Smooth muscle cell (in vitro differentiated cells): ENCODE data around the gene KEL. TPM values are rescaled to one million over a fixed set of nuclear protein-coding genes. Genes with fewer than 3 reads are reported as not detected.

Source experiments
- DNase-seq: peaks from one replicate; lab custom pipeline; 2025; ENCODE audit not compliant: unreplicated experiment; lab: John Stamatoyannopoulos, UW
- H2AFZ ChIP-seq: fragments of 200-600 bp; sonication (generic); 2 replicates; pipeline ENCODE4 v1.6.0; 2016; ENCODE audit warnings: antibody characterized with exemption, low read depth, mild to moderate bottlenecking
- H3F3A ChIP-seq: fragments of 200-600 bp; sonication (generic); 2 replicates; pipeline ENCODE4 v1.6.0; 2017; ENCODE audit warnings: antibody characterized with exemption, low read depth
- H3K27ac ChIP-seq: fragments of 200-600 bp; sonication (generic); 2 replicates; pipeline ENCODE4 v1.5.1; 2016; ENCODE audit warnings: low read depth, mild to moderate bottlenecking
- H3K27me3 ChIP-seq: fragments of 200-600 bp; sonication (generic); 2 replicates; pipeline ENCODE4 v1.6.1; 2016; ENCODE audit warnings: low read depth, mild to moderate bottlenecking
- H3K36me3 ChIP-seq: fragments of 200-600 bp; sonication (generic); 2 replicates; pipeline ENCODE4 v1.5.1; 2016; ENCODE audit warnings: low read depth
- H3K4me1 ChIP-seq: fragments of 200-600 bp; sonication (generic); 2 replicates; pipeline ENCODE4 v1.5.1; 2016; ENCODE audit warnings: low read depth
- H3K4me2 ChIP-seq: fragments of 200-600 bp; sonication (generic); 2 replicates; pipeline ENCODE4 v1.6.0; 2016; ENCODE audit warnings: mild to moderate bottlenecking
- H3K4me3 ChIP-seq: fragments of 200-600 bp; sonication (generic); 2 replicates; pipeline ENCODE4 v1.5.1; 2016; ENCODE audit warnings: mild to moderate bottlenecking
- H3K79me2 ChIP-seq: fragments of 200-600 bp; sonication (generic); 2 replicates; pipeline ENCODE4 v1.6.0; 2016; ENCODE audit warnings: low read depth, mild to moderate bottlenecking
- H3K9ac ChIP-seq: fragments of 200-600 bp; sonication (generic); 2 replicates; pipeline ENCODE4 v1.6.0; 2016; ENCODE audit warnings: low read depth
- H3K9me3 ChIP-seq: fragments of 200-600 bp; sonication (generic); replicated peaks from 2 replicates; pipeline ENCODE4 v1.5.1; 2016; ENCODE audit warnings: low read depth
- H4K20me1 ChIP-seq: fragments of 200-600 bp; sonication (generic); 2 replicates; pipeline ENCODE4 v1.6.0; 2016; ENCODE audit warnings: low read depth
- WGBS: methylation state at CpG from one replicate; pipeline ENCODE4 v1.1.7; 2016; ENCODE audit warnings: low lambda C conversion rate; 5-methylcytosine and 5-hydroxymethylcytosine counted together
- polyA plus RNA-seq: library from polyadenylated mRNA; unstranded; fragments of >200 nt; fragmentation: Nextera tagmentation; extraction: Ambion mirVana; gene quantifications from 2 replicates; pipeline ENCODE4 v1.2.1, GENCODE V29; 2016
- total RNA-seq: library from RNA; depleted of rRNA; stranded (reverse); fragments of >200 nt; gene quantifications from 2 replicates; pipeline ENCODE4 v1.2.3, GENCODE V29; 2014
- TF ChIP-seq, protein P1 (sequence below): fragments of 200-600 bp; sonication (generic); IDR thresholded peaks from 2 replicates; pipeline ENCODE4 v1.5.1; 2017; ENCODE audit warnings: borderline replicate concordance, mild to moderate bottlenecking, antibody characterized with exemption; ENCODE audit not compliant: insufficient read depth, poor library complexity, severe bottlenecking

The KEL gene
- total and polyA plus RNA-seq, 2 experiments from 2014 or later = 0.09 to 0.56 TPM

DNA sequence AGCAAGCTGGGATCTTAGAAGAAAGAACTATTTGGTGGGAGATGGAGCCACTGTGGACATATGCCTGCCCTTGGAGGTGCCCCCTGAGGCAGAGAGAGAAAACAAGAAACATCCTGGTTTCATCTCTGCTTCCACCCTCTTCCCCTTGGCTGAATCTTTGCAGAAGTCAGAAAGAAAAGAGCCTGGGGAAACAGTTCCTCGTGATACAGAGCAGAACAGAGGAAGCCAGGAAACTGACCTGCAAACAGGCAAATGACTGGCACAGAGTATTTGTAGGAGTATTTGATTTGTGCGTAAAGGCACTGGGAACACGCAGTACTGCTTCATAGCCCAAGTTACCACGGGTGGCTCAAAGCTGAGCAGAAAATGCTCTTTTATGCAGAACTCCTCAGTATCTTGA, 7.0 kb upstream of the KEL start:
- H3F3A ChIP-seq = no peaks in the 10 kb centered on the region
- H2AFZ ChIP-seq = no peak overlapping the region
- no peaks in the 10 kb centered on the region for H3K79me2 ChIP-seq
- no peak overlapping the region for H3K9ac ChIP-seq
- no peak overlapping the region for H3K4me3 ChIP-seq
- WGBS = 82% methylated on average over 4 of the region's 4 CpGs
- H3K4me1 ChIP-seq = no peaks in the 10 kb centered on the region
- TF ChIP-seq, protein P1, sequence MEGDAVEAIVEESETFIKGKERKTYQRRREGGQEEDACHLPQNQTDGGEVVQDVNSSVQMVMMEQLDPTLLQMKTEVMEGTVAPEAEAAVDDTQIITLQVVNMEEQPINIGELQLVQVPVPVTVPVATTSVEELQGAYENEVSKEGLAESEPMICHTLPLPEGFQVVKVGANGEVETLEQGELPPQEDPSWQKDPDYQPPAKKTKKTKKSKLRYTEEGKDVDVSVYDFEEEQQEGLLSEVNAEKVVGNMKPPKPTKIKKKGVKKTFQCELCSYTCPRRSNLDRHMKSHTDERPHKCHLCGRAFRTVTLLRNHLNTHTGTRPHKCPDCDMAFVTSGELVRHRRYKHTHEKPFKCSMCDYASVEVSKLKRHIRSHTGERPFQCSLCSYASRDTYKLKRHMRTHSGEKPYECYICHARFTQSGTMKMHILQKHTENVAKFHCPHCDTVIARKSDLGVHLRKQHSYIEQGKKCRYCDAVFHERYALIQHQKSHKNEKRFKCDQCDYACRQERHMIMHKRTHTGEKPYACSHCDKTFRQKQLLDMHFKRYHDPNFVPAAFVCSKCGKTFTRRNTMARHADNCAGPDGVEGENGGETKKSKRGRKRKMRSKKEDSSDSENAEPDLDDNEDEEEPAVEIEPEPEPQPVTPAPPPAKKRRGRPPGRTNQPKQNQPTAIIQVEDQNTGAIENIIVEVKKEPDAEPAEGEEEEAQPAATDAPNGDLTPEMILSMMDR = no peak
- no peaks in the 10 kb centered on the region for H3K9me3 ChIP-seq
- H3K27me3 ChIP-seq = no peaks in the 10 kb centered on the region
- no peaks in the 10 kb centered on the region for H3K36me3 ChIP-seq
- H4K20me1 ChIP-seq = no peaks in the 10 kb centered on the region
- no peak overlapping the region for H3K4me2 ChIP-seq
- DNase-seq = no peak
- no peak overlapping the region for H3K27ac ChIP-seq

DNA sequence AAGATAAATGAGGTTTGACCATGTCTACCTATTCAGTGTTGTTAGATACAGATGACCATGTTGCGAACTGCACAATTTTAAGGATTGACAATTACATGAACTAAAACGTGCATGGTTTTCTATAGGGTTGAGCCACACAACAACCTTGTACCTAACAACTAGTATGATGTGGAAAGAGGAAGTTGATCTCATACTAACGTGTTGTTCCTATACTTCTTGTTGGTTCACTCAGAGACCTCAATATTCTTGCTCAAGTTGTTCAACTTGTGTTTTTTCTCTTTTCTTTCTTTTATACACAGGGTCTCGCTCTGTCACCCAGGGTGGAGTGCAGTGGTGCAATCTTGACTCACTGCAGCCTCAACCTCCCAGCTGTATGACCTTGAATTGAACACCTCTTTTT, 6.1 kb upstream of the KEL start:
- H3K4me1 ChIP-seq = peaks cover under 1% of the 10 kb centered on the region
- no peak overlapping the region for H2AFZ ChIP-seq
- TF ChIP-seq, protein P1 = no peak
- no peak overlapping the region for H3K27ac ChIP-seq
- no peak overlapping the region for H3K4me3 ChIP-seq
- H3K36me3 ChIP-seq = no peaks in the 10 kb centered on the region
- no peak overlapping the region for H3K4me2 ChIP-seq
- H3F3A ChIP-seq = no peaks in the 10 kb centered on the region
- no peak for DNase-seq
- no peaks in the 10 kb centered on the region for H4K20me1 ChIP-seq
- WGBS = 96% methylated on average over 4 of the region's 4 CpGs
- no peaks in the 10 kb centered on the region for H3K27me3 ChIP-seq
- no peak overlapping the region for H3K9ac ChIP-seq
- H3K79me2 ChIP-seq = no peaks in the 10 kb centered on the region
- no peaks in the 10 kb centered on the region for H3K9me3 ChIP-seq

DNA sequence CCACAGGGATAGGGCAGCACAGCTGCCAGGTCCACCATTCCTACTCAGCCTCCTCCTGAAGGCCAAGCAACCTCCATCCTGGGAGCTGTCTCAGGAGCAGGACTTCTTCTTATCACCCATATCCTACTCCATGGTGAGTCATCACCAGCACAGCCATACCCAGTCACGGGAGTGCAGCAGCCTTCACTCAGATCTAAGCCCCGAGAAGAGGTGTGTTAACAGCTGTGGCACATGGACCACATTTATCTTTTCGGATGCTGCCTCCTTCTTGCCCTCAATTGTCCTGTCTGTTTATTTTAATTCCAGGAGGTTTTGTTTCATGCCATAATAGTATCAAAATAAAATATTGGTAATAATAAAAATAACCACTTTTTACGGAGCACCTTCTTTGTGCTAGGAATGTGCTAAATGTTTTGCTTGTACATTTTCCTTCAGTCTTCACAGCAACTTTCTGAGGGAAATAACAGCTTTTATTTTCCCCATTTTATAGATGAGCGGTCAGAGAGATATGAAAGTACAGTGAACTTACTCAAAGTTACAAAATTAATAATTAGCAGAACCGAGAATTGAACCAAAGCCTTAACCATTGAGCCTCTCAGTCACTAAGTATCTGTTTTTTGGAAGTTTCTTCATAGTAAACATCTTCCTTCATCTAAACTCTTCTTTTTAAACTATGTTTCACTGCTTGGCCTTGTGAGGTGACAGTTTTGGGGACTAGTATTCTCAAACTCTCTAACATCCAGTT, 2.5 kb upstream of the KEL start:
- Histone ChIP-seq H3K4me3 (no peak overlapping the region), H2AFZ (no peak overlapping the region), H3K9me3 (no peaks in the 10 kb centered on the region), H3K4me1 (peaks cover 12% of the 10 kb centered on the region), H3K27me3 (peaks cover 3% of the 10 kb centered on the region), H3K79me2 (no peaks in the 10 kb centered on the region), H3K36me3 (no peaks in the 10 kb centered on the region), H4K20me1 (no peaks in the 10 kb centered on the region), H3K4me2 (no peak overlapping the region), H3K27ac (no peak overlapping the region), H3K9ac (no peak overlapping the region), H3F3A (no peaks in the 10 kb centered on the region)
- no peak for DNase-seq
- TF ChIP-seq, protein P1 = no peak
- WGBS = 67% methylated on average over 6 of the region's 6 CpGs

DNA sequence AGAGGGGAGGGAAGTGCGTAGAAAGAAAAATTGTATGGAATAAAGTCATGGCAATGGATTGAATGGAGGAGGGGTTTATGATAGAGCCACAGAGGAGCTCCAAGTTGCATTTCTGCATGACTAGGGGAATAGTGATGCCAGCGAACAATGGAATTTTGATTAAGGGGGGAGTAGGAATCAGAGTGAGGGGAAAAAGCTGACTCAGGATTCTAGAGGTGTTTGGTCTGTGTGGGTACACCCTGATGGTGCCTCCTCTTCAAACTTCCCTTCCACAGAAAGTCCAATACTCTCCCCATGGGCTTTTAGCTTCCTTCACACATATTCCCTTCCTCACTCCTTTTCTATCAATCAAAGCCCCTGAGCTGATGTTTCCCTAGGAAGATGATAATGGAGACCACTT, 1.8 kb upstream of the KEL start:
- H3K9ac ChIP-seq = no peak overlapping the region
- H3K4me2 ChIP-seq = no peak overlapping the region
- H3K27me3 ChIP-seq = peaks cover 3% of the 10 kb centered on the region
- no peaks in the 10 kb centered on the region for H3K36me3 ChIP-seq
- no peak overlapping the region for H2AFZ ChIP-seq
- no peak overlapping the region for H3K4me3 ChIP-seq
- H3K9me3 ChIP-seq = no peaks in the 10 kb centered on the region
- H4K20me1 ChIP-seq = no peaks in the 10 kb centered on the region
- no peak overlapping the region for H3K27ac ChIP-seq
- no peak for DNase-seq
- H3K4me1 ChIP-seq = peaks cover 12% of the 10 kb centered on the region
- 98% methylated on average over 2 of the region's 2 CpGs for WGBS
- no peaks in the 10 kb centered on the region for H3K79me2 ChIP-seq
- TF ChIP-seq, protein P1 = no peak
- H3F3A ChIP-seq = no peaks in the 10 kb centered on the region
